Astrocyte of the spinal cord (primary cell): ENCODE measurements around the gene DOCK7.
"Not testable (repeated sequence)": the region's sequence is repeated elsewhere in the genome, so short reads cannot be mapped to it uniquely, and the experiment has no call there.

Experiments
- DNase-seq: peaks from one replicate; pipeline ENCODE4 v3.0.0; 2011; ENCODE audit warnings: low read depth, low spot score
- H3K4me3 ChIP-seq: 2 replicates; pipeline ENCODE4 v1.5.1; 2011; ENCODE audit warnings: low read depth, mild to moderate bottlenecking, low read length, moderate library complexity
- in situ Hi-C: cut with HindIII; loops from 2 replicates; pipeline ENCODE4 v1.10.0; 2017; ENCODE audit warnings: low sequenced_read_pairs
- TF ChIP-seq, protein P1 (sequence below): IDR thresholded peaks from 2 replicates; pipeline ENCODE4 v1.5.1; 2012; ENCODE audit warnings: low read depth, mild to moderate bottlenecking, low read length, inconsistent platforms

DOCK7 gene

DNA sequence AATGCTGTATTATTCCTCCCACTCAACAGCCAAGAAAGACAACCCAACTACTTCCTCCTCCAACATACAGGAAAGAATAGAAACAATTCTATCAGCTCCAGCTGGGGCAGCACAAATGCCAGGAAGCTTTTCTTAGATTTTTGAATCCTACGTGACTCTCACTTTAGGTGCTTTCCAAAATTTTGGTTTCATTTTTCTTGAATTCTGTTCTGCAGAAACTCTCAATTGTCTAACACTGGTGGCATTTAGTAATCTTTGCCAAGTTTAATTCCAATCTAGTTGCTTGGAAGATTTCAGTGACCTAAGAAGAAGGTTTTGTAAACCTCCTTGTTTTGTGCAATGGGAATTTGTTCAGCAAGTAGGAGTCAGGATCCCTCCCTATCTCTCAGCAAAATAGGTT lies 37.1 kb upstream of the DOCK7 start:
- in situ Hi-C loops: no loop called here
- DNase-seq: peak; percentile 55
- TF ChIP-seq, protein P1, sequence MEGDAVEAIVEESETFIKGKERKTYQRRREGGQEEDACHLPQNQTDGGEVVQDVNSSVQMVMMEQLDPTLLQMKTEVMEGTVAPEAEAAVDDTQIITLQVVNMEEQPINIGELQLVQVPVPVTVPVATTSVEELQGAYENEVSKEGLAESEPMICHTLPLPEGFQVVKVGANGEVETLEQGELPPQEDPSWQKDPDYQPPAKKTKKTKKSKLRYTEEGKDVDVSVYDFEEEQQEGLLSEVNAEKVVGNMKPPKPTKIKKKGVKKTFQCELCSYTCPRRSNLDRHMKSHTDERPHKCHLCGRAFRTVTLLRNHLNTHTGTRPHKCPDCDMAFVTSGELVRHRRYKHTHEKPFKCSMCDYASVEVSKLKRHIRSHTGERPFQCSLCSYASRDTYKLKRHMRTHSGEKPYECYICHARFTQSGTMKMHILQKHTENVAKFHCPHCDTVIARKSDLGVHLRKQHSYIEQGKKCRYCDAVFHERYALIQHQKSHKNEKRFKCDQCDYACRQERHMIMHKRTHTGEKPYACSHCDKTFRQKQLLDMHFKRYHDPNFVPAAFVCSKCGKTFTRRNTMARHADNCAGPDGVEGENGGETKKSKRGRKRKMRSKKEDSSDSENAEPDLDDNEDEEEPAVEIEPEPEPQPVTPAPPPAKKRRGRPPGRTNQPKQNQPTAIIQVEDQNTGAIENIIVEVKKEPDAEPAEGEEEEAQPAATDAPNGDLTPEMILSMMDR: no peak
- H3K4me3 ChIP-seq: no peak overlapping the region

DNA sequence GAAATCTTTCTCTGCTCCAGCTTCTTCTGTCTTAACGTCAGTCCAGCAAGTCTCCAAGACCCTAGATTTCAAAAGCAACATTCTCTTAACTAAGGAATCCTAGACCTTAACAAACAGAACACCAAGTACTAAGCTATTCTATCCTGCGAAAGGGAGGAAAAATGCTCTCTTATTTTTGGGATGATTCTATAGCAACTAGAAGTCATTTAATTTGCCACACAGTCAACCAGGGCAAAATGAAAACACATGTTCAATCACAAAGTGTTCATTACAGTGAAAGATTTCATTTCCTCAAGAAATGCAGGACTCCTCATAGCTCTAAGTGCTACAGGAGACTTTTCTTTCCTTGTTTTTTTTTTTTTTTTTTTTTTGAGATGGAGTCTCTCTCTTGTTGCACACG lies 36.2 kb upstream of the DOCK7 start:
- in situ Hi-C loops: no loop called here
- TF ChIP-seq, protein P1: no peak
- H3K4me3 ChIP-seq: no peak overlapping the region

DNA sequence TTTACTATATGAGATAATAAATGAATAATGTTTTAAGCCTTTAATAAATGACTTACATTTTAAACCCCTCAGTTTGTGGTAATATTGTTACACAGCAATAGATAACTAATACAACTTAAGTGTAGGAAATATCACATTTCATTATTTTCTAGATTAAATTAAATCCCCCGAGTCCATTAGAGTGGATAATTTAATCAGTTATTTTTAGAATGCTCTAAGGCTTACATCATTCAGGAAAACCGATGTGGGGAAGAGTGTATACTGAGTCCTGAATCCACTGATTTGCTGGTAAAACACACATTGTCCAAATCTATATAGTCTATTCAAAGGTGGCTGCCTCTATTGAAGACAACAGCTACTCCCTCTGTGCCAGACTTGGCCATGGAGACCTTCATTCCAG lies 35.7 kb upstream of the DOCK7 start:
- DNase-seq: no peak
- TF ChIP-seq, protein P1: no peak

More for the DNA sequence above, 36.2 kb upstream of the DOCK7 start:
- DNase-seq: no peak

GRCh38 chr1:62722796-62723195 lies 34.6 kb upstream of the DOCK7 start:
- H3K4me3 ChIP-seq: no peak overlapping the region
- TF ChIP-seq, protein P1: no peak
- DNase-seq: no peak
- in situ Hi-C loops: no loop called here

More for the DNA sequence above, 35.7 kb upstream of the DOCK7 start:
- in situ Hi-C loops: no loop called here
- no peak overlapping the region for H3K4me3 ChIP-seq

- TF ChIP-seq, protein P1: no peak
- in situ Hi-C loops: no loop called here
- H3K4me3 ChIP-seq: no peak overlapping the region
- peak; percentile 26 for DNase-seq
Observed at GRCh38 chr1:62720946-62721554, 32.9 kb upstream of the DOCK7 start.

- H3K4me3 ChIP-seq, DNase-seq, in situ Hi-C loops: not testable (repeated sequence)
Observed at GRCh38 chr1:62718400-62718799, 30.2 kb upstream of the DOCK7 start.

DNA sequence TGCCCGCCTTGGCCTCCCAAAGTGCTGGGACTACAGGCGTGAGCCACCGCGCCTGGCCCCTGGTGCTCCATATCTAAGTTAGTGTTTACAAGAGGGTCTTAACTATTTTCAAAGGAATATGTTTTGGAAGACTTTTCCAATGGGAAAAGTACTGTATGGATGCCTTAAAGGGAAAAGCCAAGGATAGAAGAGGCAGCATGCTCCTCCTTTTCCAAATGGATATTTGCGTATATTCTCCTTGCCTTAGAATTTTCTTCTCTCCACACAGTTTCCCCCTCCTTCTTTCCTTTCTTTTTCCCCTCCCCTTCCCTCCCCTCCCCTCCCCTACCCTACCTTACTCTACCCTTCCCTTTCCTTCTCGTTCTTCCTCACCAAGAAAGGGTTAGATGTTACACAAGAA lies 29.3 kb upstream of the DOCK7 start:
- H3K4me3 ChIP-seq: no peak overlapping the region
- TF ChIP-seq, protein P1: no peak
- in situ Hi-C loops: no loop called here
- DNase-seq: no peak
